PFSK-1 (cell line): ENCODE data around the gene AGTPBP1.

Source experiments
- POLR2AphosphoS5 ChIP-seq: IDR thresholded peaks from 2 replicates; pipeline ENCODE4 v1.6.1; 2012; ENCODE audit warnings: low read depth, mild to moderate bottlenecking, control low read depth, low read length, moderate library complexity
- TAF1 ChIP-seq: IDR thresholded peaks from 2 replicates; pipeline ENCODE4 v1.6.1; 2012; ENCODE audit warnings: low read length, control low read depth, borderline replicate concordance; ENCODE audit not compliant: insufficient read depth

GRCh38 chr9:85703398-85703797 is 38.4 kb downstream of the AGTPBP1 start:
- TF ChIP-seq TAF1 (no peak), POLR2AphosphoS5 (no peak)
